OCI-LY1 (cell line): ENCODE measurements around the gene CCNH.

ENCODE experiments used
- CTCF ChIP-seq: fragments of 200-600 bp; sonication (generic), shearing (Covaris generic); IDR thresholded peaks from 2 replicates; pipeline ENCODE4 v1.5.1; 2017; ENCODE audit warnings: mild to moderate bottlenecking, antibody characterized with exemption, low read length, moderate library complexity, mixed read lengths
- EZH2 ChIP-seq: fragments of 200-600 bp; sonication (generic), shearing (Covaris generic); IDR thresholded peaks from 2 replicates; pipeline ENCODE4 v1.8.0; 2017; ENCODE audit warnings: borderline replicate concordance, mixed run types, mild to moderate bottlenecking, antibody characterized with exemption, low read length, moderate library complexity, mixed read lengths

GRCh38 chr5:87410931-87411330, 1.8 kb downstream of the CCNH start:
- TF ChIP-seq CTCF (no peak), EZH2 (no peak)
